GM19452 (cell line): Measurements from ENCODE around the gene HID1.

ENCODE experiments used
- ATAC-seq: cut with Tn5 transposase; IDR thresholded peaks from one replicate; pipeline ENCODE4 v1.9.1; 2021; ENCODE audit not compliant: unreplicated experiment

Gene HID1

DNA sequence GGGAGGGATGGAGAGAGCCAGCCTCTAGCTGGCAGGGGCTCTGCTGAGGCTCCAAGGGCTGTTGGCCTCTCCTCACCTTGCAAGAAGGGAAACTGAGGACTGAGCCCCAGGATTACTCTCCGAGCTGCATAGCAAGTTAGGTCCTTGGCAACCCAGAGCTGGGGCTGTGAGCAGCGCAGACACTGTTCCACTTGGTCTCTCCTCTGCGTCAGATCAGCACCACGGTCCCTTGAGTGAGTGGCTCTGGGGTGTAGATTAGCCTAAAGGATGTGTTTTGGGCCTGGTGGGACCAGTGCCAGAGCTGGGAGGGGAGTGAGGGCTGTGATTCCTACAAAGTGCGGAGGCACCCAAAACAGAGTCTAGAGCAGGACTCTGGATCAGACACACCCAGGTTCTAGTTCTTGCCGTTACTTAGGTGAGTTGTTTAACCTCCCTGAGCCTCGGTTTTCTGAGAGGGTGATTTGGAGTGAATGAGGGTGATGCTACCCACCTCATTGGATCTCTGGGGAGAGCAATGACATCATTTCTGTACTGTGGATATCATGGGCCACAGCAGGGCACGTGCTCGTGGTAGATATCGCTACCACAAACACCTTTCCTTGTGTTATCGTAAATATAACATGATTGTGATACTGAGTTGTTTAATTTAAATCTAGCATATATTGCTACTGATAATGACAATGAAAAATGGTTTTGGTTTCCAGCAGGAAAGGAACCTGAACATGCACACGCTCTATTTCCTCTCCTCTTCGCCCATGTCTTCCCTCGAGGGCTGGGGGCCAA, 71.0 kb downstream of the HID1 start:
- ATAC-seq: no peak
